Amygdala (tissue), 56 donors: ENCODE measurements around the gene ATG4C.
A peak's percentile ranks its signal among the peaks of the same experiment; 100 is the strongest.
"Not testable (repeated sequence)": the region's sequence is repeated elsewhere in the genome, so short reads cannot be mapped to it uniquely, and the experiment has no call there.

Experiments
- DNase-seq, 56 donors: peaks; one replicate each; lab custom pipeline; 2025; lab: John Stamatoyannopoulos, UW

ATG4C gene

GRCh38 chr1:62783736-62784508 is at the start of gene ATG4C:
Gene ATG4C (plus strand): TSS chr1:62784132. CDS start chr1:62803787, 19,655 bp downstream.
- DNase-seq = peak; percentile 69 to 99 (median 95)

- DNase-seq = no peak
Observed at GRCh38 chr1:62735491-62736171, 48.3 kb upstream of the ATG4C start.

- DNase-seq = not testable (repeated sequence)
Observed at GRCh38 chr1:62740701-62741100, 43.2 kb upstream of the ATG4C start.

GRCh38 chr1:62744611-62745577 is 39.0 kb upstream of the ATG4C start:
- DNase-seq = no peak

GRCh38 chr1:62746086-62746808 is 37.7 kb upstream of the ATG4C start:
- peak in 1 of 56 donors; percentile 11 for DNase-seq

- DNase-seq = no peak
Observed at GRCh38 chr1:62746809-62747138, 37.2 kb upstream of the ATG4C start.

GRCh38 chr1:62753031-62753965 is 30.6 kb upstream of the ATG4C start:
- DNase-seq = no peak

- not testable (repeated sequence) for DNase-seq
Observed at GRCh38 chr1:62754938-62755337, 29.0 kb upstream of the ATG4C start.

- DNase-seq = not testable (repeated sequence)
Observed at GRCh38 chr1:62756255-62756884, 27.6 kb upstream of the ATG4C start.

- DNase-seq = not testable (repeated sequence)
Observed at GRCh38 chr1:62759232-62759875, 24.6 kb upstream of the ATG4C start.

- not testable (repeated sequence) for DNase-seq
Observed at GRCh38 chr1:62760021-62760782, 23.7 kb upstream of the ATG4C start.

- not testable (repeated sequence) for DNase-seq
Observed at GRCh38 chr1:62761223-62761870, 22.6 kb upstream of the ATG4C start.

- not testable (repeated sequence) for DNase-seq
Observed at GRCh38 chr1:62762027-62762426, 21.9 kb upstream of the ATG4C start.

GRCh38 chr1:62765981-62766380 is 18.0 kb upstream of the ATG4C start:
- DNase-seq = no peak

- not testable (repeated sequence) for DNase-seq
Observed at GRCh38 chr1:62768551-62768950, 15.4 kb upstream of the ATG4C start.

- no peak for DNase-seq
Observed at GRCh38 chr1:62772607-62773295, 11.2 kb upstream of the ATG4C start.
